Measurements from ENCODE around the gene CEACAM6. TPM values are rescaled to one million over a fixed set of nuclear protein-coding genes. Genes with fewer than 3 reads are reported as not detected.

Gene CEACAM6
- polyA plus RNA-seq, 1 of the 3 experiments (the other 2 are of a cell fraction), result not detected

DNA sequence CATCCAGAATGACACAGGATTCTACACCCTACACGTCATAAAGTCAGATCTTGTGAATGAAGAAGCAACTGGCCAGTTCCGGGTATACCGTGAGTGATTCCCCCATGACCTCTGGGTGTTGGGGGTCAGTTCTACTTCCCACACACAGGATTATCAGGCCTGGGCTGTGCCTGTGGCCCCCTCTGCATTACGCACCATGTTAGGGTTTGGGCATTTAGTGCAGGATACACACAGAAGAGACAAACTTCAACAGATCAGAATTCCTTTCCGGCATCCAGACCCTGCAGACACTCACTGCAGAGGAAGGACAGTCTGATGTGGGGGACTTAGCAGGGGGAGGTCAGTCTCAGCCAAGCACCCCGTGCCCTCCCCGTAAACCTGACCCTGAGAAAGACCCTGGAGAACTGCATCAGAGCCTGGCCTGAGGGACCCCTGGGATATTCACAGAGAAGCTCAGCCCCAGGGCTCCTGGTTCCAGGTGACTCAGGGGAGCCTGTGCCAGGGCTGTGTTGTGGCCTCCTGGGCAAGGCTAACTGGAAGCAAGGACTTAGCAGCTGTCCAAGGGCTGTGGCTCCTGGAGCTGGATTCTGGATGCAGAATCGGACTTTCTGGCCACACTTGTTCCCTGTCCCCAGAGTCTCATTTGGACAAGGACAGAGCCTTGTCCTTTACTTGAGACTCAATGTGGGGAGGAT is 45.2 kb upstream of the CEACAM6 start:
- no peak overlapping the region for H3K4me2 ChIP-seq
- no peak overlapping the region for H3K9ac ChIP-seq
- H3K27ac ChIP-seq (ENCODE audit: low read depth in 2 of 2, low read length in 1 of 2), result no peak overlapping the region
- no peak for TF ChIP-seq YY1 (IDR thresholded peaks at IDR 0.05; ENCODE audit: low read depth)
- TF ChIP-seq, protein P1, sequence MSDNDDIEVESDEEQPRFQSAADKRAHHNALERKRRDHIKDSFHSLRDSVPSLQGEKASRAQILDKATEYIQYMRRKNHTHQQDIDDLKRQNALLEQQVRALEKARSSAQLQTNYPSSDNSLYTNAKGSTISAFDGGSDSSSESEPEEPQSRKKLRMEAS (IDR thresholded peaks at IDR 0.05; ENCODE audit: low read depth), result no peak
- no peak for TF ChIP-seq MXI1 (IDR thresholded peaks at IDR 0.05; ENCODE audit: low read depth, low read length)
- no peak for TF ChIP-seq RCOR1 (IDR thresholded peaks at IDR 0.05; ENCODE audit: low read length)
- no peak for TF ChIP-seq FOXM1 (IDR thresholded peaks at IDR 0.05; ENCODE audit: low read depth)
- TF ChIP-seq ELF1 (IDR thresholded peaks at IDR 0.05), result no peak
- no peak for TF ChIP-seq FOSL2 (IDR thresholded peaks at IDR 0.05; ENCODE audit: borderline replicate concordance, low read depth)
- TF ChIP-seq CHD2 (IDR thresholded peaks at IDR 0.05; ENCODE audit: low read length, partially characterized antibody), result no peak
- no peak for TF ChIP-seq RAD21 (IDR thresholded peaks at IDR 0.05; ENCODE audit: low read length)
- TF ChIP-seq SIN3A (IDR thresholded peaks at IDR 0.05; ENCODE audit: borderline replicate concordance, low read depth, low read length), result no peak
- no peaks in the 10 kb centered on the region for H3K4me1 ChIP-seq (ENCODE audit: control insufficient read depth in 1 of 2, insufficient read depth in 2 of 2, low read depth in 1 of 2, low read length in 1 of 2)
- H3K27me3 ChIP-seq (ENCODE audit: insufficient read depth), result peaks cover 44% of the 10 kb centered on the region
- H3K9me2 ChIP-seq, result no peaks in the 10 kb centered on the region
- ChIA-PET POLR2A (no interaction called here), CTCF (interaction anchor here (1.0 to 1.5 kb wide), 2 partner anchors 19 to 113 kb away, joined by 3 to 4 read pairs; no protein-coding TSS in a partner anchor)
- no peak for DNase-seq
- H3K79me2 ChIP-seq (ENCODE audit: insufficient read depth), result no peaks in the 10 kb centered on the region
- H3K9me3 ChIP-seq, result no peaks in the 10 kb centered on the region
- no peaks in the 10 kb centered on the region for H3K36me3 ChIP-seq (replicated peaks in 1 of 2; ENCODE audit: control insufficient read depth in 1 of 2, insufficient read depth in 2 of 2, low read length in 1 of 2)
- H3F3A ChIP-seq (replicated peaks; ENCODE audit: insufficient read depth), result no peaks in the 10 kb centered on the region
- no peak overlapping the region for H3K4me3 ChIP-seq (ENCODE audit: low read depth in 2 of 2, low read length in 1 of 2)
- WGBS (ENCODE audit: low lambda C conversion rate), result 8% methylated on average over 5 of the region's 8 CpGs
- 0 out of 2 replicates have a peak, but pooled peaks cover 2% of the 10 kb centered on the region for H4K20me1 ChIP-seq (ENCODE audit: insufficient read depth)
- no peak overlapping the region for H2AFZ ChIP-seq (ENCODE audit: low read depth)

DNA sequence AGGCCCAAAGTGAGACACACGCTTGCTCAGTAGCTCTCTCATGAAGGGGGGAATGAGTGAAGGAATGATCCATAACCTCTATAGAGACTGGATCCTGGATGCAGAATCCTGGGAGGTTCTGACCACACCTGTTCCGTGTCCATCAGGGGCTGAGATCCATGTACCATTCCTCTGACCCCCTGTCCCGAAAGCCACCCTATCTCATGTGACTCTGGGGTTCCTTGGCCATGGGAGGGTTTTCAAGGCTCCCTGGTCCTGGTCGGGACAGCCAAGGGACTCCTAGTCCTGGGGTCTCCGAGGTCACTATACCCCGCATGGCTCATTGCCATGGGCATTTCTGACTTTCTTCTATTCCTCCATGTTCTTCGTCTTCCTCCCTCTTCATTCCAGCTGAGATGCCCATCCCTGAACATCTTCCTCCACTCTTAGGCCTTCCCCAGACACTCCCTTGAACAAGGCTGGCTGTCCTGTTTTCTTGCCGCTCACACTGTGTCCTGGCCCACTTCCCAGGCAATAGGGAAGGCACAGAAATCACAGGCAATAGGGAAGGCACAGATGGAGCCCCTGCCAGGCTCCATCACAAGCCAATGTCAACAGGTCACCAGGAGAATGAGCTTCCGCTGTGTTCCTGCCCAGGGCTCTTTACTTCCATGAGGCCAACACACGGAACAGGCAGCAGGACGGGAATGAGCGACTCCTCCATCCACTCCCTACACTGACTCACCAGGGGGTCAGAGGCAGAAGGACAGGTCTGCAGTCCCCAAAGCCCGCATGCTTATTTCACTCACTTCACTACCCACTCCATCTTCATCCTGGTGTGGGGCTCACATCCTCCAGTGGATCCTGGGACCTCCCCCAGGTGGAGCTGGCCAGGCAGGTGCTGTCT is 43.7 kb upstream of the CEACAM6 start:
- Histone ChIP-seq H3K79me2 (ENCODE audit: insufficient read depth) (no peaks in the 10 kb centered on the region), H3K9me3 (no peaks in the 10 kb centered on the region), H3K27ac (ENCODE audit: low read depth in 2 of 2, low read length in 1 of 2) (no peak overlapping the region), H3K36me3 (replicated peaks in 1 of 2; ENCODE audit: control insufficient read depth in 1 of 2, insufficient read depth in 2 of 2, low read length in 1 of 2) (no peaks in the 10 kb centered on the region), H2AFZ (ENCODE audit: low read depth) (no peak overlapping the region), H3K4me1 (ENCODE audit: control insufficient read depth in 1 of 2, insufficient read depth in 2 of 2, low read depth in 1 of 2, low read length in 1 of 2) (no peaks in the 10 kb centered on the region), H3K4me3 (ENCODE audit: low read depth in 2 of 2, low read length in 1 of 2) (no peak overlapping the region), H3K4me2 (no peak overlapping the region), H3K9me2 (no peaks in the 10 kb centered on the region), H4K20me1 (ENCODE audit: insufficient read depth) (0 out of 2 replicates have a peak, but pooled peaks cover 2% of the 10 kb centered on the region), H3K27me3 (ENCODE audit: insufficient read depth) (peaks cover 33% of the 10 kb centered on the region; the same call in 1 of the 2 replicates), H3K9ac (no peak overlapping the region), H3F3A (replicated peaks; ENCODE audit: insufficient read depth) (no peaks in the 10 kb centered on the region)
- ChIA-PET CTCF (interaction anchor here (1.0 kb wide), 1 partner anchor 114 kb away, joined by 4 read pairs; no protein-coding TSS in a partner anchor), POLR2A (no interaction called here)
- no peak for DNase-seq
- TF ChIP-seq MXI1 (IDR thresholded peaks at IDR 0.05; ENCODE audit: low read depth, low read length), result no peak
- TF ChIP-seq NFIC (IDR thresholded peaks at IDR 0.05; ENCODE audit: borderline replicate concordance), result no peak
- TF ChIP-seq, protein P2, sequence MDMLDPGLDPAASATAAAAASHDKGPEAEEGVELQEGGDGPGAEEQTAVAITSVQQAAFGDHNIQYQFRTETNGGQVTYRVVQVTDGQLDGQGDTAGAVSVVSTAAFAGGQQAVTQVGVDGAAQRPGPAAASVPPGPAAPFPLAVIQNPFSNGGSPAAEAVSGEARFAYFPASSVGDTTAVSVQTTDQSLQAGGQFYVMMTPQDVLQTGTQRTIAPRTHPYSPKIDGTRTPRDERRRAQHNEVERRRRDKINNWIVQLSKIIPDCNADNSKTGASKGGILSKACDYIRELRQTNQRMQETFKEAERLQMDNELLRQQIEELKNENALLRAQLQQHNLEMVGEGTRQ (IDR thresholded peaks at IDR 0.05; ENCODE audit: borderline replicate concordance, low read depth, low read length), result no peak
- TF ChIP-seq, protein P3, sequence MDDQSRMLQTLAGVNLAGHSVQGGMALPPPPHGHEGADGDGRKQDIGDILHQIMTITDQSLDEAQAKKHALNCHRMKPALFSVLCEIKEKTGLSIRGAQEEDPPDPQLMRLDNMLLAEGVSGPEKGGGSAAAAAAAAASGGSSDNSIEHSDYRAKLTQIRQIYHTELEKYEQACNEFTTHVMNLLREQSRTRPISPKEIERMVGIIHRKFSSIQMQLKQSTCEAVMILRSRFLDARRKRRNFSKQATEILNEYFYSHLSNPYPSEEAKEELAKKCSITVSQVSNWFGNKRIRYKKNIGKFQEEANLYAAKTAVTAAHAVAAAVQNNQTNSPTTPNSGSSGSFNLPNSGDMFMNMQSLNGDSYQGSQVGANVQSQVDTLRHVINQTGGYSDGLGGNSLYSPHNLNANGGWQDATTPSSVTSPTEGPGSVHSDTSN (IDR thresholded peaks at IDR 0.05), result no peak
- TF ChIP-seq FOXM1 (IDR thresholded peaks at IDR 0.05; ENCODE audit: low read depth), result no peak
- TF ChIP-seq RFX5 (IDR thresholded peaks at IDR 0.05; ENCODE audit: low read length), result no peak
- TF ChIP-seq RCOR1 (IDR thresholded peaks at IDR 0.05; ENCODE audit: low read length), result no peak
- WGBS (ENCODE audit: low lambda C conversion rate), result 11% methylated on average over 13 of the region's 13 CpGs

Data from SK-N-SH (cell line).